NT2/D1 (cell line): ENCODE data around the gene DDA1.

Experiments used
- SUZ12 ChIP-seq: IDR thresholded peaks from 2 replicates; pipeline ENCODE4 v1.6.1; 2011; ENCODE audit not compliant: insufficient read length, insufficient read depth; ENCODE audit errors: extremely low read depth
- YY1 ChIP-seq: IDR thresholded peaks from 2 replicates; pipeline ENCODE4 v1.6.1; 2011; ENCODE audit not compliant: insufficient read length, insufficient read depth
- ZNF274 ChIP-seq: IDR thresholded peaks from 2 replicates; pipeline ENCODE4 v1.6.1; 2011; ENCODE audit warnings: mild to moderate bottlenecking, low read depth, low read length

DNA sequence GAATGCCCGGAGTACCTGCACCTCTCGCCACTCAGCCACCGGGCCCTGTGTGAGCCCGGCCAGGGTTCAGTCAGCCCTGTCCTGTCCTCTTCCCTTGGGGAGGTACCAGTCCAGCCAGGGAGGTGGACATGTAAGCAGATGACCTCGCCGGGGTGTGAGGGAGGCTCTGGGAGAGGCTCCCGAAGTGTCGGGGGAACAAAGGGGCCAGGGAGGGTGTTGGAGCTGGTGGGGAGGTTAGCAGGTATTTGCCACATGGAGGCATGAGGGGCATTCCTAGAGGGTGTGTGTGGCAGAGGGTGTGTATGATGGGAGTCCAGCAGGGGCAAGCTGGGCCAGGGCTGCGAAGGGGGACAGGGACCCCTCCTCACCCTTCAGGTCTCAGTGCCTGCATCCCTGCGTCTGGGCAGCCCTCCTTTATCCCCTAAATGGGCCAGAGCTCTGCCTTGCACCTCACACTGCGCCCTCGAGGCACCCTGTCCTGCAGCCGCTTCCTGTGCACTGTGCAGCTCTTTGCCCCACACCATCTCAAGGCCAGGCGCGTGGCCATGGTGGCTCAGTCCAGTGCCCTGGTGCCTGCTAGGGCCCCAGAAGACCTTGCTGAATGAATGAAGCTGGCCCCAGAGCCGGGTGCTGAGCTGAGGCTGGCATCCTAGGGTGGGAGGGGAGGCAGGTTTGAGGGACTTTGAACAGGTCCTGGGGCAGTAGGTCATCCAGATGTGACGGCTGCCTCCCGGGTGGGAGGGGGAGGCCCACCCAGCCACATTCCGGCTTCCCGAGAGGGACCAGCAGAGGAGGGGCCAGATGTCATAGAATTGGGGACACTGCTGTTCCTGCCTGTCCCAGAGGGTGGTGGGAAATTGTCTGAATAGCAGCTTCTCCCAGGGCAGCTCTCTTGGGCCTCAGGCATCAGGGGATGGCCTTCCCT is 3.1 kb downstream of the DDA1 start:
- TF ChIP-seq SUZ12 (no peak), YY1 (no peak), ZNF274 (no peak)
